H1 (cell line): ENCODE results near the gene PLXNA4. TPM values are rescaled to one million over a fixed set of nuclear protein-coding genes. Genes with fewer than 3 reads are reported as not detected.

Experiments used
- CTCF ChIA-PET: fragments of 300-600 bp; sonication (Branson Sonifier 250); formaldehyde crosslinking; loops from one replicate; lab custom pipeline; 2021; ENCODE audit not compliant: partially characterized antibody; lab: Charles Lee
- POLR2A ChIA-PET: fragments of 300-600 bp; sonication (Branson Sonifier 250); formaldehyde crosslinking; loops from one replicate; lab custom pipeline; 2021; ENCODE audit warnings: inconsistent platforms; ENCODE audit not compliant: partially characterized antibody; lab: Charles Lee
- DNase-seq, 2 experiments: peaks; one replicate each; pipeline versions ENCODE4 v3.0.0 to v3.0.0-alpha.2; 2010 to 2022; ENCODE audit warnings: low spot score in 2 of 2, low read depth in 1 of 2, mixed read lengths in 1 of 2
- FAIRE-seq: peaks from 2 replicates; lab custom pipeline; 2011; peaks lifted over from hg19 to GRCh38; lab: Jason Lieb, UNC
- H2AFZ ChIP-seq: 2 replicates; pipeline ENCODE4 v1.8.1; 2012; ENCODE audit warnings: low read length, inconsistent platforms
- H2AK5ac ChIP-seq: 2 replicates; pipeline ENCODE4 v1.6.1; 2013; ENCODE audit warnings: low read depth, low read length
- H2BK120ac ChIP-seq: replicated peaks from 2 replicates; pipeline ENCODE3; 2013; ENCODE audit warnings: low read depth, low read length, inconsistent platforms
- H2BK12ac ChIP-seq: 2 replicates; pipeline ENCODE4 v1.6.1; 2013; ENCODE audit warnings: low read depth, low read length
- H2BK15ac ChIP-seq: 2 replicates; pipeline ENCODE4 v1.6.1; 2013; ENCODE audit warnings: low read length
- H2BK20ac ChIP-seq: 2 replicates; pipeline ENCODE4 v1.6.1; 2013; ENCODE audit warnings: low read length
- H2BK5ac ChIP-seq: 2 replicates; pipeline ENCODE4 v1.6.1; 2013; ENCODE audit warnings: low read depth, low read length
- H3K14ac ChIP-seq: 2 replicates; pipeline ENCODE4 v1.6.1; 2013; ENCODE audit warnings: inconsistent platforms; ENCODE audit not compliant: insufficient read length
- H3K18ac ChIP-seq: 2 replicates; pipeline ENCODE4 v1.6.1; 2013; ENCODE audit warnings: low read length; ENCODE audit errors: extremely low read depth
- H3K23ac ChIP-seq: 2 replicates; pipeline ENCODE4 v1.6.1; 2013; ENCODE audit warnings: inconsistent platforms; ENCODE audit not compliant: insufficient read length
- H3K23me2 ChIP-seq: 2 replicates; pipeline ENCODE4 v1.6.1; 2013; ENCODE audit warnings: low read depth, low read length
- H3K27ac ChIP-seq: 2 replicates; pipeline ENCODE4 v1.6.1; 2011; ENCODE audit warnings: low read depth, low read length, inconsistent platforms
- H3K27me3 ChIP-seq, 4 experiments: replicated peaks in 1 of 4; 1 replicate in 1 of 4; 2 replicates in 3 of 4; pipeline versions ENCODE4 v1.6.1 to v1.8.1; 2011 to 2013; ENCODE audit warnings: low read length in 3 of 4, mild to moderate bottlenecking in 3 of 4, inconsistent platforms in 2 of 4, mixed read lengths in 2 of 4, moderate library complexity in 1 of 4; ENCODE audit not compliant: control insufficient read depth in 3 of 4, insufficient read depth in 3 of 4; ENCODE audit errors: extremely low read depth in 1 of 4
- H3K36me3 ChIP-seq, 4 experiments: 2 replicates each; pipeline versions ENCODE4 v1.6.1 to v1.8.1; 2011 to 2013; ENCODE audit warnings: mild to moderate bottlenecking in 4 of 4, low read length in 3 of 4, moderate library complexity in 2 of 4, control low read depth in 1 of 4, inconsistent platforms in 1 of 4; ENCODE audit not compliant: insufficient read depth in 4 of 4, control insufficient read depth in 2 of 4
- H3K4ac ChIP-seq: replicated peaks from 2 replicates; pipeline ENCODE3; 2013; ENCODE audit warnings: low read length, low read depth, mixed read lengths, inconsistent platforms; ENCODE audit not compliant: insufficient read length
- H3K4me1 ChIP-seq, 4 experiments: replicated peaks in 1 of 4; 1 replicate in 1 of 4; 2 replicates in 3 of 4; pipeline versions ENCODE4 v1.6.1 to v1.8.1; 2011 to 2013; ENCODE audit warnings: low read length in 3 of 4, inconsistent platforms in 2 of 4, mixed read lengths in 1 of 4; ENCODE audit not compliant: insufficient read depth in 4 of 4, control insufficient read depth in 3 of 4
- H3K4me2 ChIP-seq, 2 experiments: 2 replicates each; pipeline versions ENCODE4 v1.6.1 to v1.8.1; 2011 to 2013; ENCODE audit warnings: low read depth in 2 of 2, low read length in 2 of 2, control low read depth in 1 of 2, inconsistent platforms in 1 of 2, mild to moderate bottlenecking in 1 of 2; ENCODE audit not compliant: insufficient read depth in 1 of 2
- H3K4me3 ChIP-seq, 4 experiments: fragments of 200-600, 300-600 bp in 1 of 4; sonication (generic), shearing (Covaris generic), sonication (Bioruptor Twin) in 1 of 4; 2 replicates each; pipeline versions ENCODE4 v1.5.1 to v1.8.1; 2011 to 2016; ENCODE audit warnings: low read length in 4 of 4, low read depth in 3 of 4, control low read depth in 2 of 4, inconsistent platforms in 2 of 4, mild to moderate bottlenecking in 2 of 4, mixed read lengths in 1 of 4, moderate library complexity in 1 of 4; ENCODE audit not compliant: insufficient read depth in 2 of 4; ENCODE audit errors: extremely low read depth in 1 of 4
- H3K56ac ChIP-seq: replicated peaks from 2 replicates; pipeline ENCODE3; 2013; ENCODE audit warnings: low read depth, mild to moderate bottlenecking, mixed read lengths, low read length, inconsistent platforms; ENCODE audit not compliant: insufficient read length
- H3K79me1 ChIP-seq: 2 replicates; pipeline ENCODE4 v1.6.1; 2013; ENCODE audit warnings: low read depth, low read length, control low read depth
- H3K79me2 ChIP-seq, 2 experiments: 2 replicates each; pipeline versions ENCODE4 v1.6.1 to v1.8.1; 2012 to 2013; ENCODE audit warnings: low read length in 2 of 2, mild to moderate bottlenecking in 2 of 2, inconsistent platforms in 1 of 2; ENCODE audit not compliant: insufficient read depth in 2 of 2, control insufficient read depth in 1 of 2
- H3K9ac ChIP-seq, 4 experiments: replicated peaks in 1 of 4; 1 replicate in 1 of 4; 2 replicates in 3 of 4; pipeline versions ENCODE4 v1.6.1 to v1.8.1; 2011 to 2013; ENCODE audit warnings: low read depth in 3 of 4, low read length in 3 of 4, control low read depth in 2 of 4, mild to moderate bottlenecking in 2 of 4, moderate library complexity in 2 of 4, inconsistent platforms in 1 of 4; ENCODE audit errors: extremely low read depth in 1 of 4
- H3K9me3 ChIP-seq, 2 experiments: 2 replicates each; pipeline versions ENCODE4 v1.6.1 to v1.8.1; 2012 to 2013; ENCODE audit warnings: mild to moderate bottlenecking in 2 of 2, moderate library complexity in 2 of 2, control low read depth in 1 of 2, inconsistent platforms in 1 of 2, low read depth in 1 of 2, low read length in 1 of 2, mixed read lengths in 1 of 2; ENCODE audit not compliant: insufficient read depth in 2 of 2
- H4K20me1 ChIP-seq, 2 experiments: replicated peaks in 1 of 2; 2 replicates each; pipeline versions ENCODE3 to v1.8.1; 2011 to 2013; ENCODE audit warnings: inconsistent platforms in 2 of 2, low read length in 2 of 2, mild to moderate bottlenecking in 1 of 2; ENCODE audit not compliant: insufficient read depth in 2 of 2, control insufficient read depth in 1 of 2
- H4K5ac ChIP-seq: 2 replicates; pipeline ENCODE4 v1.6.1; 2013; ENCODE audit warnings: low read length, low read depth, mixed read lengths, inconsistent platforms; ENCODE audit not compliant: insufficient read length
- H4K8ac ChIP-seq: 2 replicates; pipeline ENCODE4 v1.8.0; 2013; ENCODE audit warnings: mild to moderate bottlenecking, moderate library complexity, low read length, inconsistent platforms; ENCODE audit not compliant: insufficient read depth; ENCODE audit errors: extremely low read depth
- H4K91ac ChIP-seq: replicated peaks from 2 replicates; pipeline ENCODE3; 2013; ENCODE audit warnings: low read length, mixed read lengths, inconsistent platforms; ENCODE audit not compliant: insufficient read length
- CEBPB ChIP-seq: IDR thresholded peaks from 2 replicates; pipeline ENCODE4 v1.6.1; 2012; ENCODE audit warnings: low read depth, low read length
- CREB1 ChIP-seq: IDR thresholded peaks from 2 replicates; pipeline ENCODE4 v1.6.1; 2012; ENCODE audit warnings: inconsistent platforms
- E2F6 ChIP-seq: IDR thresholded peaks from 2 replicates; pipeline ENCODE4 v1.6.1; 2012; ENCODE audit warnings: inconsistent platforms
- JUN ChIP-seq: IDR thresholded peaks from 2 replicates; pipeline ENCODE4 v1.6.1; 2011; ENCODE audit warnings: low read depth, mild to moderate bottlenecking, improper control_type of control experiment, low read length
- MAX ChIP-seq: IDR thresholded peaks from 2 replicates; pipeline ENCODE4 v1.6.1; 2012; ENCODE audit warnings: inconsistent platforms
- POLR2AphosphoS5 ChIP-seq: IDR thresholded peaks from 2 replicates; pipeline ENCODE4 v1.6.1; 2011; ENCODE audit warnings: low read depth, low read length
- RXRA ChIP-seq: IDR thresholded peaks from 2 replicates; pipeline ENCODE4 v1.6.1; 2011; ENCODE audit warnings: low read depth, mild to moderate bottlenecking, low read length, moderate library complexity; ENCODE audit not compliant: insufficient read depth
- SRF ChIP-seq: IDR thresholded peaks from 2 replicates; pipeline ENCODE4 v1.6.1; 2011; ENCODE audit warnings: mild to moderate bottlenecking, low read depth, low read length, moderate library complexity
- SUZ12 ChIP-seq: fragments of 200-600 bp; sonication (generic); IDR thresholded peaks from 2 replicates; pipeline ENCODE4 v1.6.1; 2012; ENCODE audit warnings: mild to moderate bottlenecking, inconsistent platforms, low read length, moderate library complexity, mixed read lengths
- TAF7 ChIP-seq: optimal IDR thresholded peaks from 2 replicates; pipeline ENCODE3; 2011; ENCODE audit warnings: low read depth, mild to moderate bottlenecking, inconsistent platforms, low read length, moderate library complexity, borderline replicate concordance
- TEAD4 ChIP-seq: IDR thresholded peaks from 2 replicates; pipeline ENCODE4 v1.6.1; 2012; ENCODE audit warnings: low read depth, low read length, inconsistent platforms, mixed read lengths
- WGBS, 2 experiments: shearing (Covaris generic) in 1 of 2; methylation state at CpG; one replicate each; pipeline versions ENCODE4 v1.1.6 to v1.1.7; 2013 to 2015; ENCODE audit warnings: low lambda C conversion rate in 2 of 2, mixed read lengths in 2 of 2, inconsistent platforms in 1 of 2, low coverage in 1 of 2, missing lambda C conversion rate in 1 of 2; ENCODE audit not compliant: insufficient replicate concordance in 2 of 2, insufficient coverage in 1 of 2, insufficient read length in 1 of 2; ENCODE audit errors: extremely low coverage in 1 of 2, missing lambda C conversion rate in 1 of 2; 5-methylcytosine and 5-hydroxymethylcytosine counted together
- polyA plus RNA-seq, 7 experiments: library from polyadenylated mRNA; depleted of rRNA in 3 of 7; stranded (reverse) in 5 of 7; unstranded in 2 of 7; fragments of >200 nt in 5 of 7; fragments of 200-250 nt in 2 of 7; gene quantifications; 1 replicate in 5 of 7; 2 replicates in 1 of 7; 4 replicates in 1 of 7; pipeline versions ENCODE4 v1.2.1 to v1.2.3, GENCODE V29; 2011 to 2013; ENCODE audit warnings: missing spikeins in 2 of 7, mixed read lengths in 2 of 7
- total RNA-seq: library from RNA; stranded (reverse); fragmentation: NEBNext Ultra II Directional; extraction: Animal tissue kit (Norgen Biotek cat#: 25700); gene quantifications from 2 replicates; pipeline ENCODE4 v1.2.1, GENCODE V29; 2021

Gene PLXNA4
- total and polyA plus RNA-seq, 2 of the 8 experiments (the other 6 are each of a cell fraction or from before 2014, with no cell fraction given) = 0.76 to 0.79 TPM

DNA sequence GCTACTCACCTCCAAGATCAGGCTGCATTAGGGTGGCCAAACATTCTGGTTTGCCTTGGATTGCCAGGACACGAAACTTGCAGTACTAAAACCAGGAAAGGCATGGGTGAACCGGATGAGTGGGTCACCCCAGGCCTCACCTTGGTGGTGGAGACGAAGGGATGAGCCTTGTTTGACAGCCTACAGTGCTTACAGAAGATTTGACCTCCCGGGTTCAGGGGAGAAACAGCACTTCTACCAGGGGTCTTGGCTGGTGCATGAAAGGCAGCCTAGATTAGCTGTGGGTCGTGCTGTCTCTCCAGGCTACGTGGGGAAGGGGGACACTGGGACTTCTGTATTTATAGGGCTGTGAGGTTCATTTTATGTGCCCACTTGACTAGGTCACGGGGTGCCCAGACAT lies 469.8 kb downstream of the PLXNA4 start:
- Histone ChIP-seq H2AK5ac (no peak overlapping the region), H3K4ac (no peak overlapping the region), H3K4me1 (peaks cover 4 to 8% (median 6%) of the 10 kb centered on the region in 4 experiments; a peak in 6 of 7 replicates), H2BK120ac (no peak overlapping the region), H3K18ac (no peak overlapping the region), H3K79me2 (no peaks in the 10 kb centered on the region), H3K36me3 (no peaks in the 10 kb centered on the region), H3K14ac (no peak overlapping the region), H3K56ac (no peak overlapping the region), H2BK12ac (no peak overlapping the region), H3K9ac (no peak overlapping the region), H3K27me3 (no peaks in the 10 kb centered on the region), H4K91ac (no peak overlapping the region), H3K4me3 (no peak overlapping the region), H2BK20ac (no peak overlapping the region), H3K9me3 (no peaks in the 10 kb centered on the region), H4K8ac (no peak overlapping the region), H3K79me1 (no peaks in the 10 kb centered on the region), H2BK15ac (no peak overlapping the region), H3K23me2 (no peaks in the 10 kb centered on the region), H4K20me1 (no peaks in the 10 kb centered on the region), H2BK5ac (no peak overlapping the region), H3K4me2 (no peak overlapping the region), H3K27ac (no peak overlapping the region), H2AFZ (no peak overlapping the region), H3K23ac (no peak overlapping the region), H4K5ac (no peak overlapping the region)
- TF ChIP-seq MAX (no peak), RXRA (no peak), JUN (no peak), TEAD4 (no peak), SRF (no peak), TAF7 (no peak), CREB1 (no peak), CEBPB (no peak), POLR2AphosphoS5 (no peak), SUZ12 (no peak), E2F6 (no peak)
- WGBS, 2 experiments = 93% methylated on average over 7 of the region's 7 CpGs; no CpG with 5 or more reads in 1 of the 2 experiments
- POLR2A ChIA-PET = no interaction called here
- CTCF ChIA-PET = interaction anchor here (0.9 kb wide), 1 partner anchor 84 kb away, joined by 3 read pairs; no protein-coding TSS in a partner anchor
- FAIRE-seq (no peak), DNase-seq (no peak)
